ENCODE results near the gene PFN1. TPM values are rescaled to one million over a fixed set of nuclear protein-coding genes. Genes with fewer than 3 reads are reported as not detected.

The PFN1 gene
- total and polyA plus RNA-seq, 2 donors (not counting 3 experiments of a cell fraction or from before 2014, with no cell fraction given): 1,191 to 1,577 TPM

- H4K20me1 ChIP-seq (replicated peaks; ENCODE audit: control insufficient read depth, extremely low read depth, insufficient read depth, low read length): no peaks in the 10 kb centered on the region
- H2AFZ ChIP-seq (ENCODE audit: low read depth, low read length): peak overlapping the region; percentile 31
- intact Hi-C loops (cut with micrococcal nuclease) (loop anchor here (5.0 kb wide), 2 partner anchors 114 to 169 kb away; partner anchors contain the start of genes GLTPD2, MED11 and VMO1), dilution Hi-C loops (cut with MboI; ENCODE audit: extremely low pct_ligation_motif_present, low sequenced_read_pairs) (no loop called here)
- no TSS peak for BruUV-seq (replicated peaks)
- DNase-seq (ENCODE audit: low read depth, low spot score) (peak; percentile 57), FAIRE-seq (peak; percentile 71)
- no peaks in the 10 kb centered on the region for H3K9me1 ChIP-seq (replicated peaks; ENCODE audit: control insufficient read depth, extremely low read depth, insufficient read depth, low read length)
- peak overlapping the region; percentile 26 for H3K9ac ChIP-seq (replicated peaks; ENCODE audit: extremely low read depth, insufficient read depth, low read length)
- TF ChIP-seq FOS (IDR thresholded peaks at IDR 0.05; ENCODE audit: borderline replicate concordance, insufficient read depth, low read length) (no peak), EZH2 (IDR thresholded peaks at IDR 0.05; ENCODE audit: borderline replicate concordance, low read depth, low read length, severe bottlenecking) (no peak), MYC (IDR thresholded peaks at IDR 0.05; ENCODE audit: low read depth, low read length) (no peak), JUN (IDR thresholded peaks at IDR 0.05; ENCODE audit: borderline replicate concordance, insufficient read depth, insufficient read length, low read depth) (no peak), GATA2 (IDR thresholded peaks at IDR 0.05; ENCODE audit: insufficient read depth, insufficient read length, low read depth, low read length) (no peak), POLR2AphosphoS5 (IDR thresholded peaks at IDR 0.05; ENCODE audit: insufficient read depth, low read depth, low read length) (no peak)
- TF ChIP-seq, protein P1, sequence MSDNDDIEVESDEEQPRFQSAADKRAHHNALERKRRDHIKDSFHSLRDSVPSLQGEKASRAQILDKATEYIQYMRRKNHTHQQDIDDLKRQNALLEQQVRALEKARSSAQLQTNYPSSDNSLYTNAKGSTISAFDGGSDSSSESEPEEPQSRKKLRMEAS (IDR thresholded peaks at IDR 0.05; ENCODE audit: insufficient read depth, insufficient read length): no peak
- H3K4me1 ChIP-seq (ENCODE audit: control insufficient read depth, extremely low read depth, insufficient read depth, low read length): peaks cover 10% of the 10 kb centered on the region
- no peaks in the 10 kb centered on the region for H3K9me3 ChIP-seq (replicated peaks; ENCODE audit: control insufficient read depth, insufficient read depth, low read length)
- no peaks in the 10 kb centered on the region for H3K27me3 ChIP-seq (ENCODE audit: control insufficient read depth in 2 of 2, insufficient read depth in 2 of 2, low read length in 2 of 2)
- H3K4me3 ChIP-seq (replicated peaks in 1 of 3; ENCODE audit: insufficient read depth in 1 of 3, low read depth in 1 of 3, low read length in 3 of 3): peak overlapping the region in 1 of 3 experiments; percentile 8
- peak overlapping the region; percentile 23 for H3K27ac ChIP-seq (ENCODE audit: insufficient read depth, low read depth, low read length)
- peak overlapping the region; percentile 35 for H3K4me2 ChIP-seq (ENCODE audit: insufficient read depth, low read length)
- ChIA-PET CTCF (interaction anchor here (1.0 to 6.9 kb wide), 9 partner anchors 23 to 193 kb away, joined by 3 to 70 read pairs (median 4); partner anchors contain the start of genes ARRB2, GLTPD2, PFN1 and PSMB6), POLR2A (interaction anchor here (0.6 to 1.3 kb wide), 2 partner anchors 66 to 192 kb away, joined by 3 to 6 read pairs; partner anchors contain the start of genes ARRB2 and SPAG7)
- no peaks in the 10 kb centered on the region for H3K79me2 ChIP-seq (ENCODE audit: control insufficient read depth, insufficient read depth, low read length)
- H3K36me3 ChIP-seq (ENCODE audit: control insufficient read depth in 2 of 2, extremely low read depth in 1 of 2, insufficient read depth in 2 of 2, low read length in 2 of 2): peaks cover 0 to 5% of the 10 kb centered on the region in 2 experiments
Observed at GRCh38 chr17:4901648-4902344, 46.5 kb downstream of the PFN1 start.

Data from endothelial cell of umbilical vein (primary cell).